Liver (tissue), 9 donors: ENCODE data around the gene TMEM107. TPM values are rescaled to one million over a fixed set of nuclear protein-coding genes. Genes with fewer than 3 reads are reported as not detected.

Experiments
- DNase-seq: peaks from one replicate; pipeline ENCODE4 v3.0.0-alpha.2; 2017; ENCODE audit warnings: low spot score
- H3K27ac ChIP-seq, 2 donors: one replicate each; pipeline ENCODE4 v1.7.0; 2013; ENCODE audit warnings: inconsistent platforms in 2 of 2, low read length in 2 of 2, control low read depth in 1 of 2, low read depth in 1 of 2, mild to moderate bottlenecking in 1 of 2
- H3K27me3 ChIP-seq, 4 donors: one replicate each; pipeline versions ENCODE4 v1.6.1 to v1.7.0; 2013; ENCODE audit warnings: low read length in 3 of 4, inconsistent platforms in 1 of 4, mild to moderate bottlenecking in 1 of 4, moderate library complexity in 1 of 4; ENCODE audit not compliant: control insufficient read depth in 4 of 4, insufficient read depth in 4 of 4
- H3K36me3 ChIP-seq, 4 donors: one replicate each; pipeline versions ENCODE4 v1.6.1 to v1.7.0; 2013; ENCODE audit warnings: low read length in 3 of 4, mild to moderate bottlenecking in 3 of 4, low read depth in 1 of 4, moderate library complexity in 1 of 4; ENCODE audit not compliant: control insufficient read depth in 4 of 4, insufficient read depth in 3 of 4
- H3K4me1 ChIP-seq, 4 donors: one replicate each; pipeline versions ENCODE4 v1.6.1 to v1.7.0; 2013; ENCODE audit warnings: low read length in 3 of 4, mild to moderate bottlenecking in 3 of 4, moderate library complexity in 1 of 4; ENCODE audit not compliant: control insufficient read depth in 4 of 4, insufficient read depth in 4 of 4
- H3K4me3 ChIP-seq, 3 donors: one replicate each; pipeline versions ENCODE4 v1.6.1 to v1.7.0; 2013; ENCODE audit warnings: low read length in 3 of 3, control low read depth in 1 of 3, low read depth in 1 of 3, mild to moderate bottlenecking in 1 of 3
- H3K9ac ChIP-seq, 2 donors: one replicate each; pipeline ENCODE4 v1.7.0; 2013; ENCODE audit warnings: low read length in 2 of 2, mild to moderate bottlenecking in 2 of 2, moderate library complexity in 2 of 2, control low read depth in 1 of 2, low read depth in 1 of 2
- H3K9me3 ChIP-seq, 4 donors: one replicate each; pipeline versions ENCODE4 v1.6.1 to v1.7.0; 2013; ENCODE audit warnings: low read length in 3 of 4; ENCODE audit not compliant: control insufficient read depth in 4 of 4
- ATF3 ChIP-seq: IDR thresholded peaks from 2 replicates; pipeline ENCODE4 v1.6.1; 2016; ENCODE audit warnings: antibody characterized with exemption
- CTCF ChIP-seq: fragments of 150-350 bp; IDR thresholded peaks from 2 replicates; pipeline ENCODE4 v1.5.1; 2017; ENCODE audit warnings: improper control_type of control experiment, low read depth, low read length; ENCODE audit not compliant: missing input control
- EGR1 ChIP-seq, 2 donors: IDR thresholded peaks; 2 replicates each; pipeline ENCODE4 v1.6.1; 2016 to 2018; ENCODE audit warnings: antibody characterized with exemption in 2 of 2, low read depth in 2 of 2
- FOXA1 ChIP-seq: IDR thresholded peaks from 2 replicates; pipeline ENCODE4 v1.6.1; 2016; ENCODE audit warnings: antibody characterized with exemption
- FOXA2 ChIP-seq: IDR thresholded peaks from 2 replicates; pipeline ENCODE4 v1.6.1; 2016; ENCODE audit warnings: antibody characterized with exemption
- GABPA ChIP-seq, 2 donors: IDR thresholded peaks in 1 of 2; conservative IDR thresholded peaks in 1 of 2; 2 replicates each; pipeline ENCODE4 v1.6.1; 2016; ENCODE audit warnings: antibody characterized with exemption in 2 of 2, mild to moderate bottlenecking in 1 of 2, moderate library complexity in 1 of 2
- HNF4A ChIP-seq, 2 donors: conservative IDR thresholded peaks; 2 replicates each; pipeline ENCODE4 v1.6.1; 2016; ENCODE audit warnings: antibody characterized with exemption in 2 of 2, mild to moderate bottlenecking in 2 of 2
- HNF4G ChIP-seq: IDR thresholded peaks from 2 replicates; pipeline ENCODE4 v1.6.1; 2016; ENCODE audit warnings: antibody characterized with exemption
- JUND ChIP-seq, 2 donors: IDR thresholded peaks; 2 replicates each; pipeline ENCODE4 v1.6.1; 2016; ENCODE audit warnings: antibody characterized with exemption in 2 of 2
- MAX ChIP-seq: IDR thresholded peaks from 2 replicates; pipeline ENCODE4 v1.6.1; 2016; ENCODE audit warnings: antibody characterized with exemption
- NR2F2 ChIP-seq: IDR thresholded peaks from 2 replicates; pipeline ENCODE4 v1.6.1; 2016; ENCODE audit warnings: antibody characterized with exemption
- RAD21 ChIP-seq, 2 donors: IDR thresholded peaks; 2 replicates each; pipeline ENCODE4 v1.6.1; 2016; ENCODE audit warnings: antibody characterized with exemption in 2 of 2, mild to moderate bottlenecking in 2 of 2
- REST ChIP-seq: IDR thresholded peaks from 2 replicates; pipeline ENCODE4 v1.6.1; 2016; ENCODE audit warnings: antibody characterized with exemption, mild to moderate bottlenecking
- RXRA ChIP-seq, 2 donors: IDR thresholded peaks; 2 replicates each; pipeline ENCODE4 v1.6.1; 2017 to 2018; ENCODE audit warnings: antibody characterized with exemption in 2 of 2, mild to moderate bottlenecking in 1 of 2
- SP1 ChIP-seq: IDR thresholded peaks from 2 replicates; pipeline ENCODE4 v1.6.1; 2018; ENCODE audit warnings: antibody characterized with exemption, mild to moderate bottlenecking
- TAF1 ChIP-seq: conservative IDR thresholded peaks from 2 replicates; pipeline ENCODE4 v1.6.1; 2016; ENCODE audit warnings: antibody characterized with exemption, mild to moderate bottlenecking
- YY1 ChIP-seq: IDR thresholded peaks from 2 replicates; pipeline ENCODE4 v1.6.1; 2016; ENCODE audit warnings: antibody characterized with exemption, mild to moderate bottlenecking
- ZBTB33 ChIP-seq: IDR thresholded peaks from 2 replicates; pipeline ENCODE4 v1.6.1; 2016; ENCODE audit warnings: antibody characterized with exemption
- WGBS: extraction: QIAGEN DNeasy Blood & Tissue Kit; methylation state at CpG from one replicate; pipeline ENCODE4 v1.1.7; 2013; 5-methylcytosine and 5-hydroxymethylcytosine counted together
- polyA plus RNA-seq, 2 donors: library from polyadenylated mRNA; stranded (reverse) in 1 of 2; unstranded in 1 of 2; fragments of 200-250 nt in 1 of 2; fragments of >200 nt in 1 of 2; fragmentation: Nextera tagmentation in 1 of 2; extraction: Ambion mirVana in 1 of 2; gene quantifications; one replicate each; pipeline versions ENCODE4 v1.2.1 to v1.2.3, GENCODE V29; 2013 to 2015
- total RNA-seq, 2 donors: library from RNA; depleted of rRNA; stranded (reverse); fragments of >200 nt; gene quantifications; one replicate each; pipeline ENCODE4 v1.2.3, GENCODE V29; 2014
- donor health status: healthy.
- donor health status: healthy.
- donor health status: healthy.
- donor health status: healthy.
- donor health status: healthy.

The TMEM107 gene
- total and polyA plus RNA-seq, 4 donors = 3.0 to 8.4 (median 4.2) TPM

GRCh38 chr17:8144401-8145231 is 31.6 kb downstream of the TMEM107 start:
- Histone ChIP-seq H3K4me1 (no peaks in the 10 kb centered on the region), H3K27me3 (no peaks in the 10 kb centered on the region), H3K4me3 (no peak overlapping the region), H3K36me3 (peaks cover 51 to 90% (median 84%) of the 10 kb centered on the region in 4 donors), H3K27ac (no peak overlapping the region), H3K9ac (no peak overlapping the region), H3K9me3 (no peaks in the 10 kb centered on the region)
- WGBS = 92% methylated on average over 15 of the region's 15 CpGs
- no peak for DNase-seq
- no peak for TF ChIP-seq CTCF
- TF ChIP-seq MAX = no peak
- TF ChIP-seq TAF1 = no peak
- no peak for TF ChIP-seq HNF4G

- no peak for DNase-seq
- Histone ChIP-seq H3K36me3 (peaks cover 44 to 83% (median 82%) of the 10 kb centered on the region in 4 donors), H3K4me3 (no peak overlapping the region), H3K27me3 (no peaks in the 10 kb centered on the region), H3K9ac (no peak overlapping the region), H3K4me1 (peaks cover 0 to 1% (median 0%) of the 10 kb centered on the region in 4 donors), H3K27ac (no peak overlapping the region), H3K9me3 (no peaks in the 10 kb centered on the region)
- TF ChIP-seq FOXA1 (no peak), SP1 (no peak), CTCF (no peak), HNF4G (no peak), GABPA (IDR thresholded peaks at IDR 0.05 in 1 of 2, conservative IDR thresholded peaks at IDR 0.05 in 1 of 2) (no peak), TAF1 (no peak), YY1 (no peak), EGR1 (IDR thresholded peaks at IDR 0.05; ENCODE audit: low read depth in 2 of 2) (no peak), REST (no peak), HNF4A (conservative IDR thresholded peaks at IDR 0.05) (no peak), NR2F2 (no peak), RXRA (IDR thresholded peaks at IDR 0.05) (no peak), ATF3 (no peak), MAX (no peak), JUND (IDR thresholded peaks at IDR 0.05) (no peak), ZBTB33 (no peak), RAD21 (IDR thresholded peaks at IDR 0.05) (no peak), FOXA2 (no peak)
- WGBS = 94% methylated on average over 22 of the region's 22 CpGs
These were observed 32.4 kb downstream of the TMEM107 start for GRCh38 chr17:8143581-8144400.
